Measurements from ENCODE around the gene ATP8A2.
A peak's percentile ranks its signal among the peaks of the same experiment; 100 is the strongest.

The ATP8A2 gene

GRCh38 chr13:25864116-25864515, 492.3 kb downstream of the ATP8A2 start:
- DNase-seq: no peak

GRCh38 chr13:25864936-25865335, 493.2 kb downstream of the ATP8A2 start:
- DNase-seq: no peak

GRCh38 chr13:25865391-25865790, 493.6 kb downstream of the ATP8A2 start:
- DNase-seq: no peak

DNA sequence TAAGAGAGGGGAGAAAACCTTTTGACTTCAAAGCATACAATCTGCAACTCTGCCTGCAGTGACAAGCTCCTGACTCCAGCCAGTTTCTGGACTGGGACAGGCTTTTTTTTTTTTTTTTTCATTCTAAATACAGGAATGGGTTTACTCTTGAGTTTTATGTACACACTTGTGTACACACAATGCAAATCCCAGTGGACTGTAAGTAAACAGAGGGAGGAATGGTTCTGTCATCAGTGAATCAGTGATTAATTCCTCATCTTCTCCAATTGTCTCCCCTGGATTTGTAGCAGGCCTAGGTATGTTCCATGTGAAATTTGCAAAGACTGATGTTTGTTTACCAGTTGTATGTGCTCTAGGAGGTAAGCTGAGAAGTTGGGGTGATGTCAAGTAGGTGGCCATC, 495.3 kb downstream of the ATP8A2 start:
- DNase-seq: no peak

GRCh38 chr13:25868490-25868889, 496.7 kb downstream of the ATP8A2 start:
- no peak for DNase-seq

- DNase-seq: no peak
Measured at GRCh38 chr13:25869941-25870340, 498.2 kb downstream of the ATP8A2 start.

DNA sequence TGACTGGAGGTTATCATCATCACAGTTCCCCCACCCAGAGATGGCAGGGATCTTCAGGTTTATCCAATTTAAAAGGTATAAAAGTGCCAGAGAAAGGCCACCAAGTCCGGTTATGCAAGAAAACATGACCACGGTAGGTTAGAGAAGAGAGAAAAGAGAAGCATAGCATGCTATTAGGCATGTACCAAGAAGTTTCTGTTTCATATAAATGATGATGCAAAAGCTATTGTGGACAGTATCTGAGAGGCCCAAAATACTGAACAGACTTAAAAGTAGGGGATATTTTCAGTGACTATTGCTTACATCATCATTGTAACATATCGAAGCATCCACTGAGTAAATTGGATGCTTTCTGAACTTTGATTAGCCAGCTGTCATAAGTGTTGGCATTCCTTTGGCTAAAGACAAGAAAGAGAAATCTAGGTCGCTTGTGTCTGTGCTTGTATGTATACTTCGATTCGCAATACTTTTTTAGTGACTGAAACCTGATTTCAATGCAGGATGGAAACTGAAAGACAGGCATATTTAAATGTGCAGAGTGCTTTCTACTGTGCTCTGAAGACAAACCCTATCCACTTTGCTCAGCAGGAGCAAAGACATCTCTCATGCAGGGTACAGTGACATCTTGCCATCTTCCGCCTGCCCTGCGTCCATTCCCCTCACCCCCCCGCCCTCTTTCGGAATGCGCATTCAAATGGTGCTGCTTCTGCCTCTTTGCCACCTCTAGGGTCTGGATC, 499.8 kb downstream of the ATP8A2 start:
- no peak for DNase-seq

GRCh38 chr13:25872481-25873241, 500.9 kb downstream of the ATP8A2 start:
- DNase-seq: no peak

GRCh38 chr13:25873242-25873612, 501.5 kb downstream of the ATP8A2 start:
- DNase-seq: no peak

- DNase-seq: no peak
Measured at GRCh38 chr13:25874064-25874737, 502.4 kb downstream of the ATP8A2 start.

DNA sequence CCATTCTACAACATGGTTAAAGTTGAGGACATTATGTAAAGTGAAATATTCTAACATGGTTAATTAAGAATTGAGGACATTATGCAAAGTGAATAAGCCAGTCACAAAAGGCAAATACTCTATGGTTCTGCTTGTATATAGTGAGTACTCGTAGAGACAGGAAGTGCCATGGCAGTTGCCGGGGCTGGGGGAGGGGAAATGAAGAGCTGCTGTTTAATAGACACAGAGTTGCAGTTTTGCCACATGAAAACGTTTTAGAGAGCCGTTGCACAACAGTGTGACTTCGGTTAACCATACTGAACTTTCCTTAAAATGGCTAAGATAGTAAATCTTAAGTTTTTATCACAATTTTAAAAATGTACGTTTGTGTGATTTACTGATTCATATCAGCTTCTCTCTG, 503.1 kb downstream of the ATP8A2 start:
- DNase-seq: peak; percentile 59

- no peak for DNase-seq
Measured at GRCh38 chr13:25876247-25876646, 504.5 kb downstream of the ATP8A2 start.

- DNase-seq: no peak
Measured at GRCh38 chr13:25879466-25879865, 507.7 kb downstream of the ATP8A2 start.

- DNase-seq: no peak
Measured at GRCh38 chr13:25881136-25881926, 509.6 kb downstream of the ATP8A2 start.

DNA sequence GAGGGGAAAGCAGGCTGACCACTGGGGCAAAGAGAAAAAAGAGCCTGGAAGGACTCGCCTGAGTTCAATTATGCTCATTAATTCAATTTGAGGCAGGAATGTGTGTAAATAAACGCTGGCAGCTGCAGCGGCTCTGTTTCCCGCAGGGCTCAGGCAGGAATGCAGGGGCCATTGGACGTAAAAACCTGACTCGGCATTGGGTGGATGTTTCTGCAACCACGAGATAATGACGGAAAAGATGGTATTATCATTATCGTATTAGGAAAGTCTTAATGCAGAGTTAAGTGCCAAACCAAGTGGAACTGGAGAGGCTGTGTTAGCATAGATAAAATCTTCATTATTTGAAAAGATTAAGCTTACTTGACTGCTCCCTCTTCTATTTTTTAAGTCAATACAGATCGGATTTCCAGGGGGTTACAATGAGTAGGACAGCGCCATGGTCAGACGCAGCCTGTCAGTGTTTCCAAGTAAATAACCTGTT, 510.2 kb downstream of the ATP8A2 start:
- no peak for DNase-seq

DNA sequence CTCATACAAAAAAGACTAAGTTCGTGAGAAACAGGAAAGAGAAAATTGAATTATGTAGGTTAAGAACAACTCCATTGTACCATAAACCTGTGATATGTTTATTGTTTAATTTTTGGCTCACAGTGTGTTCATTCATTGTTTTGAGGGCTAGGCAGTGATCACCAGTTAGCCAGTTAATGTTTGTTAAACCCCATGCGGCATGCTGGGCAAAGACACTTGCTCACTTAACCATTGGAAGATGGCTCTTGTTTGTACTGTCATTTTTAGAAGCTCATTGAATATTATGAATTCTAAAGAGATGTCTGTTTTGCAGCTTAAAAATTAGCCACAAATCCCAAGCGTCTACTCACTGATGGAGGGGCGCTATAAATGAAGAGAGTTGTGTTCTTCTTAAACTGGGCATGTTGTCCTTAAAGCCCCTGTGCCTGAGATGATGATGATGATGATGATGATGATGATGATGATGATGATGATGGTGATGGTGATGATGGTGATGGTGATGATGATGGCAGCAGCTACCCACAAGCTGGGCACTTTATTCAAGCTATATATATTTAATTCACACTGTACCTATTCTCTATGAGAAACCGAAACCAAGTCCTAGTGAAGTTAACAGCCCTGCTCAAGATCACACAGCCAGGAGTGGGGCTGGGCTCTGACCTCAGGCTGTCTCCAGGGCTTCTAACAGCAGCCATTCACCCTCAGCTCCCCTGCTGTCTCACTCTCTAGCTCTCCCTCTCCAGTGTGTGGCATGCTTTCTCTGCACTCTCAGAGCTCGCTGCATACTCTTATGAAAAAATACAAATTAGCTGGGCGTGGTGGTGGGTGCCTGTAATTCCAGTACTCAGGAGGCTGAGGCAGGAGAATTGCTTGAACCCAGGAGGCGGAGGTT, 510.9 kb downstream of the ATP8A2 start:
- DNase-seq: no peak

DNA sequence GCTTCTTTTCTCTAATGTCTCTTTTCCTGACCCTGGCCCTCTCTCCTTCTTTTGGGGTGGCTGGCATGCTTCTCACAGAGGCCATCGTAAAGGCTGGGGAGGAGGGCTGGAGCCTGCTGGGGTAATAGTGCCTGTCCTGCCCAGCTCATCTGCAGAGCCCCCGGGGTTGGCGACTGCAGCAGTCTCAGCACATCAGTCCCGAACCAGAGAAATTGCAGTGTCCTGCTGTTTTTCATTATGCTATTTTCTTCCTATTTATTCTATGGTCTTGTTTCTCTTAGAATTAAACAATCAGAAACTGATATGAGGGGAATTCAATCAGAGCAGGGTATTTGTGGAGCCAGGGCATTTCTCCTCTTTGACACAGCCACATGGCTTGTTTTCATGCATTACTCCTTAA, 513.6 kb downstream of the ATP8A2 start:
- no peak for DNase-seq

DNA sequence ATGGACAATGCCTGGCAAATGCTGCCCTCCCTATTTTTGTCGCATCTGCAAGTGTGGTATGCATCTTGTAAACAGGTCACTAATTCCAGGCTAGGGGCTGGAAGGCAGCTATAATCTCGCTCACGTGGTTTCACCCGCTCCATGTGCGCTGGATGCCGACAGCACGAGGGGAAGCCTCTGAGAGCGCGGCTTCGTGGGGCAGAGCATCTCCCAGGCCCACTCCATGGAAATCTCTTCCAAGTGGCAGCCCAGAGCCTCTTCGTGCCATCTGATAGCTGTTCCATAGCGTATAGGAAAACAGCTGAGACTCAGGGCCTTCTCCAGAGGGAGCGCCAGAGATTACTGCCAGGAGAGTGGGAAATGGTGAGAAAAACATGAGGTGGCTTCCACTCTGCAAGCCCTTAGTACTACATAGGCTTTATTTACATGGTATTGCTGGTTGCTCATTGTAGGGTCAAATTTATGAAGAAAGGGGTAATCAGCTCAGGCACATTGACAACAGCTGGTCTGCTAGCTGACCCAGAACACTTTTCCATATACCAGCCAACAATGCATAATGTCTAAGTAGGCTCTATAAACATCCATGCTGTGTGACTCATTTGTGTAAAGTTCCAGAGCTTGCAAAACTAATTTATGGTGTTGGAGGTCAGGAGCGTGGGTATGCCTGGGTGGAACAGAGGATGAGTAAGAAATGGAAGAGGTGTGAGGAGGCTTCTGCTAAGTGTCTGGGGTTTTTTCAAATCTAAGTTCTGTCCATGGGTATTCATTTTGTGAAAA, 514.9 kb downstream of the ATP8A2 start:
- no peak for DNase-seq

- DNase-seq: no peak
Measured at GRCh38 chr13:25887962-25888655, 516.3 kb downstream of the ATP8A2 start.

DNA sequence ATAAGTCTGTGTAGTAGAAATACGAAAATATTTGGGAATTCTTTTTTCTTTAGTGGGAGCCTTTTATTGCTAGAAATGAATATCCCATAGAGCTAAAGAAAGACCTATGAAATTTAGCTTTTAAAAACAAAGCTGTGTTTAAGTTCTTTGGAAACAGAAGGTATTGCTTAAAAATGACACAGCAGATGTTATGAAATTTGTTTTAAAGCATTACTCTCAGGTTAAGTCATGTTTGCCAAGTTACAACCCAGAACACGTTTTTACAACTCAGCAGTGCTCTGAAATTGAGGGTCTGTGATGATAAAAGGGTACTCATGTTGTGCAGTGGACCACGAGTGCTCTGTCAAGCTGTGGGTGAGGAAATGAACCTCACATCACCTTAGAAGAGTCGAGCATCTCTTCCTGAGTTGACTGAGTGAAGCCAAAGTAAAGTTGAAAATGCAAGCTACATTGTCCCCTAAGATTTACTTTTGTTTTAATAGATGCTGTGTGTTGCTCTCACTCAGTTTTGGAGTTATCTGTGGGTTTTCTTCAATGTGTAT, 519.0 kb downstream of the ATP8A2 start:
- no peak for DNase-seq
